Suprapubic skin (tissue), 4 donors: ENCODE measurements around the gene FBXL22.

ENCODE experiments used
- CTCF ChIP-seq, 2 donors: fragments of 200-600 bp in 1 of 2; fragments of 450-650 bp in 1 of 2; sonication (generic) in 1 of 2; IDR thresholded peaks; one replicate each; pipeline ENCODE4 v1.5.1; 2016 to 2019; ENCODE audit warnings: antibody characterized with exemption in 2 of 2, mild to moderate bottlenecking in 1 of 2, moderate library complexity in 1 of 2
- POLR2A ChIP-seq, 2 donors: fragments of 450-650 bp; IDR thresholded peaks; one replicate each; pipeline ENCODE4 v1.6.1; 2017; ENCODE audit warnings: antibody characterized with exemption in 2 of 2, mild to moderate bottlenecking in 2 of 2, moderate library complexity in 2 of 2
- POLR2AphosphoS5 ChIP-seq, 3 donors: sonication (generic); formaldehyde crosslinking; IDR thresholded peaks; one replicate each; pipeline ENCODE4 v1.6.1; 2017; ENCODE audit warnings: antibody characterized with exemption in 3 of 3

- TF ChIP-seq CTCF (IDR thresholded peaks at IDR 0.05) (no peak), POLR2A (IDR thresholded peaks at IDR 0.05) (no peak), POLR2AphosphoS5 (IDR thresholded peaks at IDR 0.05) (no peak)
Measured at GRCh38 chr15:63572749-63573464, 24.3 kb upstream of the FBXL22 start.
